Left lung (tissue), 10 donors: Measurements from ENCODE around the gene KLHL22. TPM values are rescaled to one million over a fixed set of nuclear protein-coding genes. Genes with fewer than 3 reads are reported as not detected.

Source experiments
- ATAC-seq: fragments of 200-7000 bp; cut with Tn5 transposase; one replicate; pipeline ENCODE4 v1.9.1; 2020; ENCODE audit warnings: moderate library complexity
- DNase-seq, 4 donors: peaks; one replicate each; pipeline ENCODE4 v3.0.0-alpha.2; 2013 to 2020
- H3K27ac ChIP-seq, 2 donors: fragments of 200-600 bp; sonication (generic) in 1 of 2; one replicate each; pipeline versions ENCODE4 v1.5.0 to v1.8.0; 2020 to 2021
- H3K27me3 ChIP-seq, 2 donors: fragments of 200-600 bp; sonication (generic) in 1 of 2; one replicate each; pipeline versions ENCODE4 v1.5.0 to v1.8.0; 2020 to 2021
- H3K36me3 ChIP-seq, 2 donors: fragments of 200-600 bp; sonication (generic) in 1 of 2; one replicate each; pipeline versions ENCODE4 v1.5.0 to v1.8.0; 2020 to 2021
- H3K4me1 ChIP-seq, 2 donors: fragments of 200-600 bp; one replicate each; pipeline ENCODE4 v1.8.0; 2021
- H3K4me3 ChIP-seq, 2 donors: fragments of 200-600 bp; sonication (generic) in 1 of 2; one replicate each; pipeline versions ENCODE4 v1.5.0 to v1.8.0; 2020 to 2021; ENCODE audit warnings: mild to moderate bottlenecking in 1 of 2
- H3K9me3 ChIP-seq, 2 donors: fragments of 200-600 bp; sonication (generic) in 1 of 2; one replicate each; pipeline versions ENCODE4 v1.5.0 to v1.8.0; 2020 to 2021
- intact Hi-C, 2 donors: fragments of 100-400 bp; cut with DNase I; formaldehyde crosslinking; loops; one replicate each; pipeline versions ENCODE4 v1.11.2 to v1.14.2; 2022
- polyA plus RNA-seq, 6 donors: library from polyadenylated mRNA; unstranded; fragments of 120-200 nt; gene quantifications; one replicate each; pipeline ENCODE4 v1.2.1, GENCODE V29; 2013; ENCODE audit not compliant: insufficient read length in 6 of 6
- total RNA-seq, 2 donors: library from RNA; stranded (reverse); fragmentation: NEBNext Ultra II Directional; extraction: Animal tissue kit (Norgen Biotek cat#: 25700); gene quantifications; one replicate each; pipeline ENCODE4 v1.2.1, GENCODE V29; 2021
- TF ChIP-seq, protein P1 (sequence below), 2 donors: fragments of 200-600 bp; sonication (generic) in 1 of 2; IDR thresholded peaks; one replicate each; pipeline versions ENCODE4 v1.5.0 to v1.8.0; 2021; ENCODE audit warnings: antibody characterized with exemption in 2 of 2
- donor health status: DM: no; HTN: yes; CAD: no.
- donor health status: DM: no; HTN: no; CAD: no.

The KLHL22 gene
- total and polyA plus RNA-seq, 8 donors: 22.0 to 38.6 (median 34.1) TPM

DNA sequence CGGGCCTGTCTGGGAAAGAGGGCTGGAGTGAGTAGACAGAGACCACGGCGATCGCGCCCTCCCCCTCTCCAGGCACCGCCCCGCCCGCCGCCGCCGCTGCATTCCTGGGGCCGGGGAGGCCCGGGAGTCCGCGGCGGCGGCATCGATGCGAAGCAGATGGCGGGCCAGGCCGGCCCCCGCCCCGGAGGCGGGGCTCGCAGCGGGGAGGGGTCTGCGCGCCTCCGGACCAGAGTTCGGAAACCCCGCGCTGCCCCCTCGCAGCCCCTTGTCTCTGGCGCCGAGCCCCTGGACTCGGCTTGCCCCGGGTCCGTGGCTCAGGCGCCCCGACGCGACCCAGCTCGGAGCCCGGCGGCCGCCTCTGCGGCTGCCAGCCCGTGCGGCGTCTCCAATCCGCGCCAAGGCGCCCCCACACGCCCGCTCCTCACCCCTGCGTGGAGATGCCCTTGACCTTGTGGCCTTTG lies 59.3 kb downstream of the KLHL22 start:
- TF ChIP-seq, protein P1, sequence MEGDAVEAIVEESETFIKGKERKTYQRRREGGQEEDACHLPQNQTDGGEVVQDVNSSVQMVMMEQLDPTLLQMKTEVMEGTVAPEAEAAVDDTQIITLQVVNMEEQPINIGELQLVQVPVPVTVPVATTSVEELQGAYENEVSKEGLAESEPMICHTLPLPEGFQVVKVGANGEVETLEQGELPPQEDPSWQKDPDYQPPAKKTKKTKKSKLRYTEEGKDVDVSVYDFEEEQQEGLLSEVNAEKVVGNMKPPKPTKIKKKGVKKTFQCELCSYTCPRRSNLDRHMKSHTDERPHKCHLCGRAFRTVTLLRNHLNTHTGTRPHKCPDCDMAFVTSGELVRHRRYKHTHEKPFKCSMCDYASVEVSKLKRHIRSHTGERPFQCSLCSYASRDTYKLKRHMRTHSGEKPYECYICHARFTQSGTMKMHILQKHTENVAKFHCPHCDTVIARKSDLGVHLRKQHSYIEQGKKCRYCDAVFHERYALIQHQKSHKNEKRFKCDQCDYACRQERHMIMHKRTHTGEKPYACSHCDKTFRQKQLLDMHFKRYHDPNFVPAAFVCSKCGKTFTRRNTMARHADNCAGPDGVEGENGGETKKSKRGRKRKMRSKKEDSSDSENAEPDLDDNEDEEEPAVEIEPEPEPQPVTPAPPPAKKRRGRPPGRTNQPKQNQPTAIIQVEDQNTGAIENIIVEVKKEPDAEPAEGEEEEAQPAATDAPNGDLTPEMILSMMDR (IDR thresholded peaks at IDR 0.05): no peak
- Histone ChIP-seq H3K27me3 (peaks cover 22 to 79% of the 10 kb centered on the region in 2 donors), H3K4me1 (peaks cover 10 to 33% of the 10 kb centered on the region in 2 donors), H3K4me3 (peak overlapping the region; percentile 48 to 55), H3K9me3 (no peaks in the 10 kb centered on the region), H3K36me3 (no peaks in the 10 kb centered on the region), H3K27ac (peak overlapping the region; percentile 53 to 58)
- ATAC-seq (peak; percentile 36), DNase-seq (peak in 1 of 4 donors; percentile 83)
- intact Hi-C loops: no loop called here

DNA sequence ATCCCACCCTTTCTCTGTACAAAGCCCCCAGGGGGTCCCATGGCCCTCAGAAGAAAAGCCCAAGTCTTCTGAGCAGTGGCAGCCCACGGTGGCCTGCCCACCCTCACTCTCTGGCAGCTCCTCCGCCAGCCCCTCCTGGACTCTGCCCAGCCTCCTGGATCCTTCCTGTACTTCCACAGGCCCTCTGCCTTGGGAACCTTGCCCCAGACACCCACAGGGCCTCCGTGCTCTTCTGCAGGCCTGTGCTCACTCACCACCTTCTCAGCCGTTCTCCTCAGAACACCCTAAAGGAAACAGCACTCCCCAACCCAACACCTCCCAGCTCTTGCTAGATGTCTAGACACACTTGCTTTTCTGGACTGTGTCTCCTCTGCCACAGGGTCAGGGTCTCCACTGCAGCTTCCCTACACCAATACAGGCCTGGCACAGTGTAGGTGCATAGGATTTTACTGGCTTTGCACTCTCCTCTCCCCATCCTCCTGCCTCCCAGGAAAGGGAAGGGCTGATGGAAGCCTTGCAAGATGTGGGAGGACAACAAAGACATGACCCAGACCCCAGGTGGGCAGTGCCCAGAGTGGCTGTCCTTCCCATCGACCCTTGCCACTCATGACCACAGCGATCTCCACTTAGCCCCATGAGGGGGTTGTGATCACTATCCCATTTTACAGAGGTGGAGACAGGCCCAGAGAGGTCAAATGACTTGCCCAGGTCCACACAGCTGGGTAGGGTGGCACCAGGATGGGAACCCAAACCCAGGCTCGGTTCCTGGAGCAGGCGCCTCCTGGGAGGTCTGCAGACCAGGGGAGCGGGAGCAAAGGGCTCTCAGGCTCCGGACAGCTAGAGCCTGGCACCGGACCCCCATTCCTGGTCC lies 59.9 kb downstream of the KLHL22 start:
- peak overlapping the region; percentile 48 to 55 for H3K4me3 ChIP-seq
- H3K4me1 ChIP-seq: peaks cover 15 to 40% of the 10 kb centered on the region in 2 donors
- no peaks in the 10 kb centered on the region for H3K36me3 ChIP-seq
- intact Hi-C loops: no loop called here
- no peak for ATAC-seq
- no peaks in the 10 kb centered on the region for H3K9me3 ChIP-seq
- DNase-seq: peak in 1 of 4 donors; percentile 27
- peak overlapping the region in 1 of 2 donors; percentile 33 for H3K27ac ChIP-seq
- TF ChIP-seq, protein P1 (IDR thresholded peaks at IDR 0.05): no peak
- H3K27me3 ChIP-seq: peaks cover 24 to 86% of the 10 kb centered on the region in 2 donors

DNA sequence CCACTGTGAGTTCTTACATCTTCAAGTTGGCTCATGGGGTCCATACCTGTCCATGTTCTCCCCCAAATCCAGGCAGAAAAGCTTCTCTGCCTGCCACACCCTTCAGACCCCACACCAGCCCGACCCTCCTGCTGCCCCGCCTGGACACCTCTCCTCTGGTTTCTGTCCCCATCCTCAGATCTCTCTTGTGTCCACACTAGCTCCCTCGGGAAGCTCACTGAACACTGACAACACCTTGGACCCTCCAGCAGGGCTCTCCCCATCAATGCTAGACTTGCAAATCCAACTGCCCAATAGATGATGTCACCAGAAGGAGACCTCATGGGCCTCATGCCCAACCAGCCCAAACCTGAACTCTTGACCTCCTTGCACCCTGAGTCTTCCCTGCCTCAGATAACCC lies 60.8 kb downstream of the KLHL22 start:
- Histone ChIP-seq H3K36me3 (no peaks in the 10 kb centered on the region), H3K27me3 (peaks cover 24 to 95% of the 10 kb centered on the region in 2 donors), H3K4me3 (no peak overlapping the region), H3K4me1 (peaks cover 19 to 49% of the 10 kb centered on the region in 2 donors), H3K9me3 (no peaks in the 10 kb centered on the region), H3K27ac (no peak overlapping the region)
- no peak for ATAC-seq
- peak in 1 of 4 donors; percentile 14 for DNase-seq
- TF ChIP-seq, protein P1 (IDR thresholded peaks at IDR 0.05): no peak
- intact Hi-C loops: no loop called here

DNA sequence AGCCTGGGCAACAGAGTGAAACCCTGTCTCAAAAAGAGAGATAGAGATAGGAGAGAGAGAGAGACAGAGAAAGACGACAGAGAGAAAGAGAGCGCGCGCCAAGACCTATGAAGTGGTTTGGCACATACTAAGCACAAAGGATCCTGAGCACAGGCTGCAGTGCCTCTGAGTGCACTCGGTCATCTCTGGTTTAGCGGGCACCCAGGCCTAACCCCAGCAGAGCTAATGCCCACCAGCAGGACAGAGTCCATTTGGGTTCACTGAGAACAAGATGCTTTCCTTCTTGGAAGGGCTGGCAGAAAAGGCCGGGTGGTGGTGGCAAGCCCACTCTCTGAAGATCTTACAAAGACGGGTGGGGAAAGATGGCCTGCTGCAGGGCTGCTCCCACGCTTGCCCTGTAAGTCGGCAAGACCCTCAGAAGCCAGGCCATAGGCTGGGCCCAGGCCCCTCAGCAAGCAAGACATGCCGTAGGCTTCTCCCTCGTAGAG lies 61.3 kb downstream of the KLHL22 start:
- Histone ChIP-seq H3K36me3 (no peaks in the 10 kb centered on the region), H3K27me3 (peaks cover 24 to 99% of the 10 kb centered on the region in 2 donors), H3K9me3 (no peaks in the 10 kb centered on the region), H3K27ac (no peak overlapping the region), H3K4me1 (peaks cover 19 to 53% of the 10 kb centered on the region in 2 donors), H3K4me3 (no peak overlapping the region)
- no peak for ATAC-seq
- intact Hi-C loops: no loop called here
- TF ChIP-seq, protein P1 (IDR thresholded peaks at IDR 0.05): no peak
- peak in 1 of 4 donors; percentile 21 for DNase-seq

DNA sequence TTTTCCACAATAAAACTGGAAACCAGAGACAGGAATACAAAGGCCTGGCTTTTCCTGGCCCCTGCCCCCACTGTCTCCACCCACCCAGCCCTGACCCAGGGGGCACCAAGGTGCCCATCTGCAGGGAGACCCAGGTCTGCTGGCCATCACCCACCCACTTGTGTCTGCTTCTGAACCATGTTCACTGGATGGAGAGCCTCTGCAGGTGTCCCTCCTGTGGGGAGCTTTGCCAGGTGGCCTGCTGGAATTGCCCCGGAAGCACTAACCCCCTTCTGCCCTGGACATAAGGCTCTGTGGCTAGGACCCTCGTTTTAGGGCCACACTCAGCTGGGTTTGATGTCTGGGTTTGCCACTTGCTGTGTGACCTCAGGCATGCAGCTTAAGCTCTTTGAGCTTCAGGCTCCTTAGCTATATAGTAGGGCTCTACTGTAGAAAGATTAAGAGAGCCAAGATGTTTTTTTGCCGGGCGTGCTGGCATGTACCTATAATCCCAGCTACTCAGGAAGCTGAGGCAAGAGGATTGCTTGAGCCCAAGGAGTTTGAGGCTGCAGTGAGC lies 61.8 kb downstream of the KLHL22 start:
- peaks cover 24 to 100% of the 10 kb centered on the region in 2 donors for H3K27me3 ChIP-seq
- DNase-seq (peak in 1 of 4 donors; percentile 27), ATAC-seq (no peak)
- H3K4me1 ChIP-seq: peaks cover 19 to 57% of the 10 kb centered on the region in 2 donors
- no peaks in the 10 kb centered on the region for H3K9me3 ChIP-seq
- H3K4me3 ChIP-seq: no peak overlapping the region
- H3K36me3 ChIP-seq: peaks cover 0 to under 1% of the 10 kb centered on the region in 2 donors
- TF ChIP-seq, protein P1 (IDR thresholded peaks at IDR 0.05): no peak
- no peak overlapping the region for H3K27ac ChIP-seq
- intact Hi-C loops: no loop called here
